Measurements from ENCODE around the gene MRPL42.

Gene MRPL42

DNA sequence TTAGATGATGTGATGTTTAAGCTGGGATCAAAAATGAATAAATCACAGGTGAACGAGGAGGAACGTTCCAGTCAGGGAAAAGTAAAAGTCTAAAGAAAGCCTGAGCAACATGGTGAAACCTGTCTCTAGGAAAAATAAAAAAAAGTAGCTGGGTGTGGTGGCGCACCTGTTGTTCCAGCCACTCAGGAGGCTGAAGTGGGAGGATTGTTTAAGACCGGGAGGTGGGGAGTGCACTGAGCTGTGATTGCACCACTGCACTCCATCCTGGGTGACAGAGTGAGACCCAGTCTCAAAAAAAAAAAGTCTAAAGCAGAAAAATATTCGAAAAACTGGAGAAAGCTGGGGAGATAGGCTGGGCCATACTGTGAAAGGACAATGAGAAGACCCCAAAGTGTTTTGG is 66.0 kb downstream of the MRPL42 start:
- TF ChIP-seq SIN3A (IDR thresholded peaks at IDR 0.05; ENCODE audit: borderline replicate concordance, insufficient read depth, low read length) (no peak), TAF1 (IDR thresholded peaks at IDR 0.05; ENCODE audit: borderline replicate concordance, insufficient read depth, low read length) (no peak), REST (IDR thresholded peaks at IDR 0.05; ENCODE audit: insufficient read depth in 1 of 2, low read depth in 2 of 2, low read length in 2 of 2) (no peak)

- no peak for TF ChIP-seq TAF1 (IDR thresholded peaks at IDR 0.05; ENCODE audit: borderline replicate concordance, insufficient read depth, low read length)
Observed at GRCh38 chr12:93536111-93536765, 68.9 kb downstream of the MRPL42 start.

DNA sequence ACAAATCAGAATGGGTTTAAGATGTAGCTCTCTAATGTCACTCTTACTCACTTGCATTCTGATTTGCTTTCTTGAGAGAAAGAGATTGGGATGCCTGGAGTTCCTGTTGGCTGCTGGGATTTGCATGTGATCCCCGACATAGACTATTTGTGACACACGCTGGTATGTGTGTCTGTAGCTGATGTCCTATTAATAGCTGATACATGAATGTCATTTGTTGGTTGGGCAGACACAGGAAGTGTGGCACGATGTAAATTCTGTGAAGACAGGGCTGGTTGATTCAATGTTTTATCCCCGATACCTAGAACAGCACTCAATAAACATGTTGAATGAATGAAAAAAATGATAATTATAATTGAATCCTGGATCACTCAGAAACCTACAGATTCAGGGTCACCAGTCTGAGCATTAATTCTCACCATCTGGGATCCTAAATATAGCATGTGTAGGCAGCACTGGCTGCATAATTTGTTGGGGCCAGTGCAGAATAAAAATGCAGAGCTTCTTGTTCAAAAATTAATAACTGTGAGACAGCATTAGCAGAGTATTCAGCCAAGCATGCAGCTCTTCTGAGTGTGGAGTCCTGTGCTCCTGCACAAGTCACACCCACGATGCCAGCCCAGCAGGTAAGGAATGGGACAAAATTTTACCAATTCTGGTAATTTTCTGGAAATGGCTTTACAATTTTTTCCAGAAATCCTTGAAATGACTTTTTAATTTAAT is 69.6 kb downstream of the MRPL42 start:
- no peak for TF ChIP-seq SIN3A (IDR thresholded peaks at IDR 0.05; ENCODE audit: borderline replicate concordance, insufficient read depth, low read length)
- TF ChIP-seq REST (IDR thresholded peaks at IDR 0.05; ENCODE audit: insufficient read depth in 1 of 2, low read depth in 2 of 2, low read length in 2 of 2) = no peak
- TF ChIP-seq POLR2AphosphoS5 (IDR thresholded peaks at IDR 0.05; ENCODE audit: low read depth, low read length) = no peak
- no peak for TF ChIP-seq FOXP2 (optimal IDR thresholded peaks at IDR 0.05; ENCODE audit: borderline replicate concordance, extremely low read depth, extremely low read length, insufficient read depth)
- no peak for TF ChIP-seq TAF1 (IDR thresholded peaks at IDR 0.05; ENCODE audit: borderline replicate concordance, insufficient read depth, low read length)

DNA sequence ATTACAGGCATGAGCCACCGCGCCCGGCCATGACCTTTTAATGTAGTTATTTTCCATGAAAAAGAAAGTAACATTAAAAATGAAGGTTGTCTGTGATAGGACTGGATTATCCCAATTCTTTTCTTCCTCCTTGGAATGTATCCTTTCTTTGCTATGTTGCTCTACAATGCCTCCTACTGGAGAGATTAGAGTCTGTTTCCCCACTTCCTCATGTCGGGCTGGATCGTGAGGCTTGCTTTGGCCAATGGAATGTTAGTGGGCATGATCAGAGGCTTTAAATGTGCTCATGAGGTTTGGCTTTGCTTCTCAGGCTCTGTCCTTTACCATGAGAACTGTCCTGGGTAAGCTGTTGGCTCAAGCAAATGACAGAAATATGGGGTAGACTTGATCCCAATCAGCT is 70.5 kb downstream of the MRPL42 start:
- no peak for TF ChIP-seq TAF1 (IDR thresholded peaks at IDR 0.05; ENCODE audit: borderline replicate concordance, insufficient read depth, low read length)

GRCh38 chr12:93539821-93540220 is 72.5 kb downstream of the MRPL42 start:
- TF ChIP-seq TAF1 (IDR thresholded peaks at IDR 0.05; ENCODE audit: borderline replicate concordance, insufficient read depth, low read length) = no peak
- no peak for TF ChIP-seq REST (IDR thresholded peaks at IDR 0.05; ENCODE audit: insufficient read depth in 1 of 2, low read depth in 2 of 2, low read length in 2 of 2)
- TF ChIP-seq SIN3A (IDR thresholded peaks at IDR 0.05; ENCODE audit: borderline replicate concordance, insufficient read depth, low read length) = no peak
- TF ChIP-seq FOXP2 (optimal IDR thresholded peaks at IDR 0.05; ENCODE audit: borderline replicate concordance, extremely low read depth, extremely low read length, insufficient read depth) = no peak
- TF ChIP-seq POLR2AphosphoS5 (IDR thresholded peaks at IDR 0.05; ENCODE audit: low read depth, low read length) = no peak

- no peak for TF ChIP-seq FOXP2 (optimal IDR thresholded peaks at IDR 0.05; ENCODE audit: borderline replicate concordance, extremely low read depth, extremely low read length, insufficient read depth)
- no peak; the same call in 1 of the 2 replicates for TF ChIP-seq SIN3A (IDR thresholded peaks at IDR 0.05; ENCODE audit: borderline replicate concordance, insufficient read depth, low read length)
- TF ChIP-seq TAF1 (IDR thresholded peaks at IDR 0.05; ENCODE audit: borderline replicate concordance, insufficient read depth, low read length) = no peak
- TF ChIP-seq POLR2AphosphoS5 (IDR thresholded peaks at IDR 0.05; ENCODE audit: low read depth, low read length) = no peak
- TF ChIP-seq REST (IDR thresholded peaks at IDR 0.05; ENCODE audit: insufficient read depth in 1 of 2, low read depth in 2 of 2, low read length in 2 of 2) = no peak
Observed at GRCh38 chr12:93540466-93540865, 73.2 kb downstream of the MRPL42 start.

All from PFSK-1 (cell line).